ENCODE data around the gene RPS5.

Gene RPS5

GRCh38 chr19:58350001-58350861, 36.8 kb upstream of the RPS5 start:
- H3K27ac ChIP-seq, result no peak overlapping the region
- TF ChIP-seq ZFX (IDR thresholded peaks at IDR 0.05; ENCODE audit: borderline replicate concordance), result no peak
- TF ChIP-seq, protein P1, sequence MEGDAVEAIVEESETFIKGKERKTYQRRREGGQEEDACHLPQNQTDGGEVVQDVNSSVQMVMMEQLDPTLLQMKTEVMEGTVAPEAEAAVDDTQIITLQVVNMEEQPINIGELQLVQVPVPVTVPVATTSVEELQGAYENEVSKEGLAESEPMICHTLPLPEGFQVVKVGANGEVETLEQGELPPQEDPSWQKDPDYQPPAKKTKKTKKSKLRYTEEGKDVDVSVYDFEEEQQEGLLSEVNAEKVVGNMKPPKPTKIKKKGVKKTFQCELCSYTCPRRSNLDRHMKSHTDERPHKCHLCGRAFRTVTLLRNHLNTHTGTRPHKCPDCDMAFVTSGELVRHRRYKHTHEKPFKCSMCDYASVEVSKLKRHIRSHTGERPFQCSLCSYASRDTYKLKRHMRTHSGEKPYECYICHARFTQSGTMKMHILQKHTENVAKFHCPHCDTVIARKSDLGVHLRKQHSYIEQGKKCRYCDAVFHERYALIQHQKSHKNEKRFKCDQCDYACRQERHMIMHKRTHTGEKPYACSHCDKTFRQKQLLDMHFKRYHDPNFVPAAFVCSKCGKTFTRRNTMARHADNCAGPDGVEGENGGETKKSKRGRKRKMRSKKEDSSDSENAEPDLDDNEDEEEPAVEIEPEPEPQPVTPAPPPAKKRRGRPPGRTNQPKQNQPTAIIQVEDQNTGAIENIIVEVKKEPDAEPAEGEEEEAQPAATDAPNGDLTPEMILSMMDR (IDR thresholded peaks at IDR 0.05), result no peak

- H3K27ac ChIP-seq, result no peak overlapping the region
- no peak for TF ChIP-seq ZFX (IDR thresholded peaks at IDR 0.05; ENCODE audit: borderline replicate concordance)
- TF ChIP-seq, protein P1 (IDR thresholded peaks at IDR 0.05), result no peak
These were observed 36.1 kb upstream of the RPS5 start for GRCh38 chr19:58350871-58351557.

DNA sequence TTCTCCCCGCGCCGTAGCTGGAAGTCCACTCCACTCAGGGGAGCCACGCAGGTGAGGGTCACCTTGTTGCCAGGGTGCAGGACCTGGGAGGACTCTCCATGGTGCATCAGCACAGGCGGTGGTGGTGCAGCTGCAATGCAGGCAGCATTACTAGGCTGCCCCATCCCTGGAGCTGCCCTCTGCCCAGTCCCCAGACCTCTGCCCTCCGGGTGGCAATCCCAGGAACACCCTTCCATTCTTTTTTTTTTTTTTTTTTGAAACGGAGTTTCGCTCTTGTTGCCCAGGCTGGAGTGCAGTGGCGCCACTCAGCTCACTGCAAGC, 35.6 kb upstream of the RPS5 start:
- TF ChIP-seq ZFX (IDR thresholded peaks at IDR 0.05; ENCODE audit: borderline replicate concordance), result no peak
- TF ChIP-seq, protein P1 (IDR thresholded peaks at IDR 0.05), result no peak
- no peak overlapping the region for H3K27ac ChIP-seq

DNA sequence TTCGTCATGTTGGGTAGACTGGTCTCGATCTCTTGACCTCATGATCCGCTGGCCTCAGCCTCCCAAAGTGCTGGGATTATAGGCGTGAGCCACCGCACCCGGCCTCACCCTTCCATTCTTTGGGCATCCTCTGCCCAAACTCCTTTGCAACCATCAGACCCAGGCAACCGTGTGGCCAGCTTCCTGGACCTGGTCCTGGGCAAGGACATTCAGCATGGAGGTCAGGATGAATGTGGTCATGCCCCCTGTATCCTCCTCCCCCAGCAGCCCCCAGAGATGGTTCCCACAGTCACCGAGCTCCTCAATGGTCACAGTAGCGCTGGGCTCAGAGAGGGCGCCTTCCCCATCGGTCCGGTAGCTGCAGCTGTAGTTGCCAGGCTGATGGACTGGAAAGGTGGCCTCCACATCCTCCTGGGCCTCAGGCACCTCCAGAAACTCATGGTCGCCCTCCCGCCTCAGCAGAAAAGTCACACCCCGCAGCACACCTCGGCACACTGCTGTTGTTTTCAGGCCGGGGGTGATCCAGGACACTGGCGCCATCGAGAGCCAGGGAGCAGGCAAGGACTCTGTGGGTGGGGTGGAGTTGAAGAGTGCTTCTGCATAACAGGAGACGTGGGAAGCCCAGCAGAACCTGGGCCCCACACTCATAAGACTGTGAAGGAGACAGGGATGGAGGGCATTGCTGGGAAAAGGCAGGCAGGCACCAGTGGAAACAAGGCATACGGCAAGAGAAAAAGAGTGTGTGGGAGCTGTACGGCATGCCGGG, 34.9 kb upstream of the RPS5 start:
- no peak overlapping the region for H3K27ac ChIP-seq
- TF ChIP-seq, protein P1 (IDR thresholded peaks at IDR 0.05), result no peak
- TF ChIP-seq ZFX (IDR thresholded peaks at IDR 0.05; ENCODE audit: borderline replicate concordance), result no peak

DNA sequence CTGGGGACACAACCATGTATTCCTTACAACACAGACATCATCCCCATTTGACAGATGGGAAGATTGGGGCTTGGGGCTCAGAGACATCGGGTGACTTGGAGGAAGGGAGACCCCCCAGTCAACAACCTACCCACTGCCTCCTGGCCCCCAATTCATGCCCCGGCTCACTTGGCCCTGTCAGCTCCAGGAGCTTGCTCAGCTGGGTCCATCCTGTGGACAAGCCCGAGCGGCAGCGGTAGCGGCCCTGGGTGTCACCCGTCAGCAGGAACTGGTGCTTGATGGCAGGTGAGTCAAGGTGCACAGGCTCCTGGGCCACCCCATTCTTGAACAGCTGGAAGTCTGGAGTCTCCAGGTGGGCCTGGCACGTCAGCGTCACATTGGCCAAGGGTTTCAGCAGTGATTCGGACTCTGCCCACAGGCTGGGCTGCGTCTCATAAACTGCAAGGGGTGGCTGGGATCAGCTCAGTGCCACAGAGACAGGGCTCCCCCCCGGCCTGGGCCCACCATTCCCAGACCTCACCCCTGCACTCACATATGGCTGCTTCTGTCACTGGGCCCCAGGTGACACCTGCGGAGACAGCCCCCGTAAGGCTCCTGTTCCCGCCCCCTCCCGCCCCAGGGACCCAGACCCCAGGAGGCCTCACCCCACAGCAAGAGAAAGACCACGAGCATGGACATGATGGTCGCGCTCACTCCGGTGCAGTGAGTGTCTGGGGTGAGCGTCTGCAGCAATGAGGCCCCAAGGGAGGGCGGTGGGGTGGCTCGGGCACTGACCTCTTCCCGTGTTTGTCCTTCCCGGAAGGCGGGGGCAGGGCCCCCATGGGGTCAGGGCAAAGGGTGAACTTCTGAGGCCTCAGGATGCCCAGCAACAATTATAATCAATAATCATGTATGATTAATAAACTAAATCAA, 34.1 kb upstream of the RPS5 start, which contains the start of gene A1BG:
Gene A1BG (minus strand): TSS at position 733 of the 912 bp plus-strand sequence. CDS start 55 bp downstream, at position 678.
- no peak within 1 kb of the TSS for H3K27ac ChIP-seq
- TF ChIP-seq, protein P1 (IDR thresholded peaks at IDR 0.05), result no peak
- TF ChIP-seq ZFX (IDR thresholded peaks at IDR 0.05; ENCODE audit: borderline replicate concordance), result no peak

GRCh38 chr19:58353717-58354477, 33.2 kb upstream of the RPS5 start:
- TF ChIP-seq ZFX (IDR thresholded peaks at IDR 0.05; ENCODE audit: borderline replicate concordance), result no peak
- TF ChIP-seq, protein P1 (IDR thresholded peaks at IDR 0.05), result no peak

More at GRCh38 chr19:58353717-58354477, 33.2 kb upstream of the RPS5 start:
- H3K27ac ChIP-seq, result no peak overlapping the region
